SJSA1 (cell line): Measurements from ENCODE around the gene MPEG1. TPM values are rescaled to one million over a fixed set of nuclear protein-coding genes. Genes with fewer than 3 reads are reported as not detected.

ENCODE experiments used
- DNase-seq, 2 experiments: peaks; one replicate each; pipeline ENCODE4 v3.0.0-alpha.2; 2015 to 2020; ENCODE audit warnings: low spot score in 2 of 2, low read depth in 1 of 2
- H3K27ac ChIP-seq: fragments of 250-450 bp; sonication (Bioruptor Pico); 2 replicates; pipeline ENCODE4 v1.5.1; 2020; ENCODE audit warnings: mild to moderate bottlenecking, moderate library complexity
- H3K27me3 ChIP-seq: fragments of 250-450 bp; sonication (Bioruptor Pico); replicated peaks from 2 replicates; pipeline ENCODE4 v1.5.1; 2020; ENCODE audit warnings: mild to moderate bottlenecking, moderate library complexity
- H3K36me3 ChIP-seq: fragments of 250-450 bp; sonication (Bioruptor Pico); 2 replicates; pipeline ENCODE4 v1.5.1; 2020; ENCODE audit warnings: mild to moderate bottlenecking
- H3K4me1 ChIP-seq: fragments of 250-450 bp; sonication (Bioruptor Pico); replicated peaks from 2 replicates; pipeline ENCODE4 v1.6.1; 2021; ENCODE audit warnings: mild to moderate bottlenecking
- H3K4me3 ChIP-seq: fragments of 250-450 bp; sonication (Bioruptor Pico); 2 replicates; pipeline ENCODE4 v1.5.1; 2020; ENCODE audit warnings: mild to moderate bottlenecking
- H3K9me3 ChIP-seq: fragments of 250-450 bp; sonication (Bioruptor Pico); replicated peaks from 2 replicates; pipeline ENCODE4 v1.5.1; 2020; ENCODE audit warnings: mild to moderate bottlenecking
- total RNA-seq: library from RNA; depleted of rRNA; stranded (reverse); fragments of >200 nt; shearing (Covaris generic); gene quantifications from 2 replicates; pipeline ENCODE4 v1.2.3, GENCODE V29; 2014

The MPEG1 gene
- total RNA-seq, 1 experiment from 2014 or later = not detected

DNA sequence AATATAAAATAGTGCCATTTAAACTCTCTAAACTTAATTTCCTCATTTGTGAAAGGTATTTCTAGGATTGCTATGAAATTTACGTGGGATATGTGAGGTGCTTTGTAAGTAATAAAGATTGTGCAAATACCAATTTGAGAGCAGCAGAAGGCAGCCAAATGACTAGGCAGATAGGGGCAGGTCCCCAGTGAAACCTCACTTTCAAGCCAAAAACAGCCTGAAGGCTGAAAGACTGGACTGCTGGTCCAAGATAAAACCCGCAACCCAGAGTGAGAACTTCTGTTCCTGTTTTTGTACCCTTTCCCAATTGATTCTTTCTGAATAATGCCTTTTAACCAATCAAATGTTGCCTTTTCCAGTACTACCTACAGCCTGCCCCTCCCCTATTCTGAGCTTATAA lies 33.6 kb downstream of the MPEG1 start:
- no peak for DNase-seq
- no peaks in the 10 kb centered on the region for H3K9me3 ChIP-seq
- H3K4me3 ChIP-seq = no peak overlapping the region
- no peak overlapping the region for H3K27ac ChIP-seq
- H3K27me3 ChIP-seq = no peaks in the 10 kb centered on the region
- H3K4me1 ChIP-seq = peaks cover 19% of the 10 kb centered on the region
- peaks cover 45% of the 10 kb centered on the region for H3K36me3 ChIP-seq

DNA sequence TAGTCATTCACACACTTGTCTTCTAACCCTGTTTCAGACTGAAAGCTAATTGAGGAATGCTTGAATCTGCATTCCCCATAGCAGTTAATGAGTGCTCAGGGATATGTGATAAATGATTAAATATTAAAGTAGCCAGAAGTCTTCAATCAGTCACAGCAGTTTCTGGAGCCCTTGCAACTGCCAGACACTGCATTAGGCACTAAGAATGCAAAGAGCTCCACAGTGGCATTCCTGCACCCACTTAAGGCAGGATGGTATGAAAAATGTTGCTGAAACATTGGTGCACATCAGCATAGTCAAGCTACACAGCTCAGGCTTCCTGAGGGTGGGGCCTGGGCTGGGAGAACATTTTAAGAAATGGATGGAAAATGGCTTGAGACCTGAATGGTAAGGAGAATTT lies 34.3 kb downstream of the MPEG1 start:
- DNase-seq = no peak
- peaks cover 39% of the 10 kb centered on the region for H3K36me3 ChIP-seq
- peaks cover 26% of the 10 kb centered on the region for H3K4me1 ChIP-seq
- no peaks in the 10 kb centered on the region for H3K9me3 ChIP-seq
- H3K4me3 ChIP-seq = no peak overlapping the region
- H3K27me3 ChIP-seq = no peaks in the 10 kb centered on the region
- H3K27ac ChIP-seq = no peak overlapping the region

DNA sequence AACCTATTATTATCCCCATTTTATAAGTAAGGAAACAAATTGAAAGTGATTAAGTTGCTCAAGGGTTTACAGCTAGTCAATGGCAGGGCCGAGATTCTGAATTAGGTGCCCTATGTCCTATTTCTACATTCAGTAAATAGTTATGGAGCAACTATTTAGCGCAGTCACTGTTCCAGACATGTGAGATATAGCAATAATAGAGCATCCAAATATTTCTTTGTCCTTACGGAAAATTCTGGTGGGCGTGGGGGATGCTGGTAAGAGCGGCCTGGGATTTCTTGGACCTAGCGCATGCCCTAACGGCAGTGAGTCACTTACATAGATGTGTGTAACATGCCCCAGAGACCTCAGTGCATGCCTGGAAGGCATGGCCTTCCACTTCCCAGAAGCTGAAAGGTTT lies 36.4 kb downstream of the MPEG1 start:
- no peaks in the 10 kb centered on the region for H3K27me3 ChIP-seq
- no peak for DNase-seq
- peaks cover 39% of the 10 kb centered on the region for H3K4me1 ChIP-seq
- no peak overlapping the region for H3K4me3 ChIP-seq
- H3K27ac ChIP-seq = no peak overlapping the region
- peaks cover 19% of the 10 kb centered on the region for H3K36me3 ChIP-seq
- H3K9me3 ChIP-seq = no peaks in the 10 kb centered on the region

DNA sequence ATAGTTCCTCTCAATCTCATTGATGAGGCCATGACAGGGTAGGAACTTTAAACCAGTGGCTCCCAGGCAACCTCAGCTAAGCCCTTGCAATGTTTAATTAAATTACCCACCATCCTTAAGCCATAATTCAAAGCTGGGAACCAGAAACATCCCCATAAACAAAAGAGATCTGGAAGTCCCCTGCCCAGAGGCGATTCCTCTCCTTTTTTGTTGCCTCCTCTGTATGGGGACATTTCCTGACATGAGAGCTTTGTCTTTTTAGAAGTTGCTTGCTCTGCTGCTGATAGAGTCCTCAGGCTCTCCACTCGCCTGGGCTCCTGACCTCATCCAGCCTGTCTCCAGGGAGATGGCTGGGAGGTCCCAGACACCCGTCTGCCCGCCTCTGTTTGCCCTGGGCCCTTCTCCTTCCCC lies 37.6 kb downstream of the MPEG1 start:
- H3K4me3 ChIP-seq = no peak overlapping the region
- H3K27me3 ChIP-seq = no peaks in the 10 kb centered on the region
- no peaks in the 10 kb centered on the region for H3K9me3 ChIP-seq
- H3K4me1 ChIP-seq = peaks cover 41% of the 10 kb centered on the region
- peak overlapping the region; percentile 57 for H3K27ac ChIP-seq
- H3K36me3 ChIP-seq = peaks cover 17% of the 10 kb centered on the region
- DNase-seq = peak; percentile 72 to 73

DNA sequence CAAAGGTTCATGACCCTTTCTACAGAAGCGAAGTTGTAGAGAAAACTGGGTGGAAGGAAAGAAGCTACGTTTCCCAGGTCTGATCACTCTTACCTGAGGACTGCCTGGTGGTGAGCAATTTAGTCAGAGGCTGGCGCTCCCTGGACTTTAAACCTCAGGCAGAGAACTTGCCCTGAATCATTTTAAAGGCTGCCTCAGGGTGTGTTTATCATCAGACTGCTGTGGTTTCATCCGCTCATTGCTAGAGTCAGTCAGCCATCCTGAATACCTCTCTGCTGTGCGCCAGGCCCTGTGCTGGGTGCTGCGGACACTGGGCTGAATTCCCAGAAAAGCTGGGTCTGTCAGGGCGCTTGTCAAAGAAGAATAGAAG lies 38.1 kb downstream of the MPEG1 start:
- peaks cover 41% of the 10 kb centered on the region for H3K4me1 ChIP-seq
- no peaks in the 10 kb centered on the region for H3K9me3 ChIP-seq
- peak; percentile 58 to 63 for DNase-seq
- H3K27ac ChIP-seq = peak overlapping the region; percentile 57
- no peak overlapping the region for H3K4me3 ChIP-seq
- H3K36me3 ChIP-seq = peaks cover 17% of the 10 kb centered on the region
- H3K27me3 ChIP-seq = no peaks in the 10 kb centered on the region

DNA sequence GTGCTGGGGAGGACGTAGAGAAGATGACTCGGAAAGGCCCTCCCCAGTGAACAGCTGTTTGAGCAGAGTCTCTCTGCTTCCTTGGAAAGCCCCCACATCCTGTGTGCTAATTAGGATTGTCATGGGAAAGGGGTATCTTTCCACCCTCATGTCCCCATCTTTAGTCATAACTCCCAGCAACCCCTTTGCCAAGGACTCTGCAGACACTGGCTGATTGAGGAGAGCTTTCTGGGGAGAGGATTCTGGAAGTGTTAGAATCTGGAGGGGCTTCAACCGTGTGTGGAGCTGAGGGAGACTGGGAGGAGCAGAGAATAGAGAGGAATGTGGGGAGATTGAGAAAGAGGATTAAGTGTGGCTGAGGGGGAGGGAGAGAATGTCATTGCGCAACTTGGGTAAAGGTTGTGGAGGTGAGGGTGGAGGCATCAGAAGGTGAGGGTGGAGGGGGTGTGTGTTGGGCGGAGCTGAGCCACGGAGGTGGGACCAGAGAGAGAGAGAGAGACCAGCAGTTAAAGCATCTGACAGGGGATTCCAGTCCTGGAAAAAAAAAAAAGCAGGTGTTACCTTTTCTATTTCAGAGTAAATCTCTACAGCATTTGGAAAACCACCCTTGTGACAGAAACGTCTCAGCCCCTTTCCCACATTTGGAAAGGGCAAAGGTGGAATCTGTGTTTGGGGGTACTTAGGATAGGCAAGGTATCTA lies 38.6 kb downstream of the MPEG1 start:
- no peaks in the 10 kb centered on the region for H3K27me3 ChIP-seq
- H3K27ac ChIP-seq = peak overlapping the region; percentile 57; the same call in 1 of the 2 replicates
- H3K36me3 ChIP-seq = peaks cover 17% of the 10 kb centered on the region
- H3K4me1 ChIP-seq = peaks cover 41% of the 10 kb centered on the region
- H3K4me3 ChIP-seq = peak overlapping the region; percentile 70
- peak in 1 of 2 experiments; percentile 54 for DNase-seq
- H3K9me3 ChIP-seq = no peaks in the 10 kb centered on the region

DNA sequence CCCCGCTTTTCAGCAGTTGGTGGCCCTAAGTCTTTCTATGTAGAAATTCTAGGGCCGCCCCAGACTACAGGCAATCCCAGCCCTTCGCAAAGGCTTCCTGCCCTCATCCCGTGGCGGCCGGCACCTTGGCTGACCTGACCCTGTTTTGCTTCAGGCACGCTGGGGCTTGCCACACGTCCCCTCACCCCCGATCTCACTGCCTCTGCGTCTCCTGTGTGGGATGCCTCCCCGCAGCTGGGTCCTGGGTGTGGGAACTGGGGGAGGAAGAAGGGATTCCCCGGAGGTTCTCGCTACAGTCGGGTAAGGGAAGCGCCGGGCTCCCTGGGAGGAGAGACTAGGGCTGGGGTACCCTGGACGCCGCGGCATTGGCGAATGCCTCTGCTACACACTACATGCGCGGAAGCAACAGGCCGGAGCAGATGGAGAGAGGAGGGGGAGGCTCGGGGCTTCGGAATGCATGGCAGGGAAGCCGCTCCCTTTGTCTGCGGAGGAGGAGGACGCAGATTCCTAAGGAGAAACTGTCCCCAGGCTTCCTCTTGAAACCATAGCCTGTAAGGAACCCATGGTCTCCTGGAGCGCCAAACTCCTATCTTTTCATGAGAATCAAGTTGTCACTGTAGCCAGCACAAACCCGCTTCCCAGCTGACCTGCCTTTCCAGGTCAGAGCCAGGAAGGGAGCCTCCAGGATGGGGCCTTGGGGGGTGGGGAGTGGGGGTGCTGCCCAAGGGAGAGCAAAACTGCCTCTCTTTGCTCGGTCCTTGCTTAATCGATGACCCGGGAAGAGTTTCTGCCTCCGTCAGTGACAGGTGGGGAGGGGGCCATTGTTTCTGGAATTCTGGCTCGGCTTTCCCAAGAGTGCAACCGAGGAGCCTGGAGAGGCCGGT lies 39.4 kb downstream of the MPEG1 start:
- Histone ChIP-seq H3K4me3 (peak overlapping the region; percentile 70), H3K27me3 (no peaks in the 10 kb centered on the region), H3K27ac (peak overlapping the region; percentile 40; the same call in 1 of the 2 replicates), H3K4me1 (peaks cover 41% of the 10 kb centered on the region), H3K9me3 (no peaks in the 10 kb centered on the region), H3K36me3 (peaks cover 15% of the 10 kb centered on the region)
- DNase-seq = peak; percentile 57 to 58

DNA sequence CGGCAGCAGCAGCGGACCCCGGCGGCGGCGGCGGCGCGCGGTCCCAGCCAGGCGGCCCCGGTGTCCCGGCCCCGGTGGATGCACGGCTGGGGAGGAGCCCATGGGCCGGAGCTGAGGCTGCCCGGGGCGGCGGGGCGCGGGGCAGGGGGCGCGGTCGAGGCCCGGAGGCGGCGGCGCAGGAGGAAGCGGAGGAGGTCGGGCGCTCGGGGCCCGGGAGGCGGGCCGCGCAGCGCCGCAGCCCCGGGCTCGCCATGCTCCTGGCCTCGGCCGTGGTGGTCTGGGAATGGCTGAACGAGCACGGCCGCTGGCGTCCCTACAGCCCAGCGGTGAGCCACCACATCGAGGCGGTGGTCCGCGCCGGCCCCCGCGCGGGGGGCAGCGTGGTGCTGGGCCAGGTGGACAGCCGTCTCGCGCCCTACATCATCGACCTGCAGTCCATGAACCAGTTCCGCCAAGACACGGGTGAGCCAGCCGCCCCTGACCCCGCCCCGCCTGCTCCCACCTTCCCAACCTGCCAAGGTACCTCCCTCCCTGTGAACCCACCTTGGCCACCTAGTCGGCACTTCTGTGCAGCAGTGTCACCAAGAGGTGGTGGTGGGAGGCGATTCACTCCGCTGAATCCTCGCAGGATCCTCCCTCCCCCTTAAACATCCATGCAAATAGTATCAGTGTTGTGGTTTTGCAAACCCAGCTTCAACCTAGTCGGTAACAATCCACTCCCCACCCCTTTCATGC lies 40.2 kb downstream of the MPEG1 start:
- peak in 1 of 2 experiments; percentile 25 for DNase-seq
- no peaks in the 10 kb centered on the region for H3K27me3 ChIP-seq
- no peak overlapping the region for H3K27ac ChIP-seq
- peaks cover 10% of the 10 kb centered on the region for H3K36me3 ChIP-seq
- H3K4me3 ChIP-seq = peak overlapping the region; percentile 70
- H3K4me1 ChIP-seq = peaks cover 41% of the 10 kb centered on the region
- H3K9me3 ChIP-seq = no peaks in the 10 kb centered on the region

DNA sequence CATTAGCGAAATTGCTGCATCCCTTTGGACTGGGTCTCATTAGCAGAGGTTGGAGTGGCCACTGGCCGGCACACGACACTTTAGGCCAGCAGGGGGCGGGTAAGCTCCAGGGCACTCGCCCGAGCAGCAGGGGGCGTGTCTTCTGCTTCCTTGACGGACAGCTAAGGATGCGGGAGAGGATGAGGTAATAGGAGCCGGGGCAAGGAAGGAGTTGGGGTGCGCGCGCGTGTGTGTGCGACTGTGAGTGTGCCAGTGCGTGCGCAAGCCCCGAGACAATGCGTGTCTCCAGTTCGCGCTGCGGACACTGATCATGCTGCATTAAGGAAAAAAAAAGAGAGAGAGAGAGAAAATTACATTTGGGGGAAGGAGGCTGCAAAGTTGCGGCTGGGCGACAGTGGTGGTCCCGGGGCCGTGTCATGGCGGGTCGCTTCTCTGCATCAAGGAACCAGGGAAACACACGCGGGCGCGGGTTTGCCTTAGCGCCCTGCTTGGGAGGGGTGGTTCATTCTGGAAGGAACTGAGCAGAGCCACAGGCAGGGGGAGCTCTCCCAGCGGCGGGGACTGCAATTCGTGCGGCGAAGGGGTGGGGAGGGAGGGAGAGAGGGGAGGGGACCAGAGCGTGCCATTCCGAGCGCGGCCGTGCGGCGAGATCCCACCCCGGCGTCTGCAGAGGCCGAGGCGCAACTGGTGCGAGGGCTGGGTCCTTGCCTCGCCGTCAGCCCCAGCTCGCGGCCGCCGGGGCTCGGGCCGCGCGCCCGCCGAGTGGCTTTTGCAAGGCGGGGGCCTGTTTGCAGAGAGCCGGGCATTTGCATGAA lies 41.0 kb downstream of the MPEG1 start, which contains the start of gene DTX4:
DTX4 (plus strand) TSS at position 625 of the 815 bp plus-strand sequence. CDS start 464 bp downstream, outside the sequence.
- Histone ChIP-seq H3K4me3 (peak within 1 kb of the TSS; percentile 70), H3K27me3 (no peaks in the 10 kb centered on the region), H3K9me3 (no peaks in the 10 kb centered on the region), H3K36me3 (peaks cover 3% of the 10 kb centered on the region), H3K4me1 (peaks cover 41% of the 10 kb centered on the region), H3K27ac (peak within 1 kb of the TSS; percentile 49)
- peak; percentile 87 to 95 for DNase-seq

DNA sequence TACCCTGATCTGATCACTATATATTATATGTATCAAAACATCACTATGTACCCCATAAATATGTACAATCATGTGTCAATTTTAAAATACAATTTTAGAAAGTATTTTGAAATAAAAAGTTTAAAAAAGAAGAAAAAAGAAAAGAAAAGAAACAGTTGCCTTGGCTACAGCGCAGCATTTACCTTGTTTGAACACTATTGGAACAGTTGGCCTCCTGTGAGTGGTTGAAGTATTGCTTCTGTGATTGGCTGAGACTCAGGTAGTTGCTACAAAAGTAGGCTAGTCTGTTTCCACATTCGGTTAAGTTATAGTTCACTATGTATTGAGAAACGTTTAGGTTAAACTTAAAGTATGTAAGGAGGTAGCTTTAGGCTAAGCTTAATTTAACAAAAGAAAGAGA lies 48.7 kb downstream of the MPEG1 start:
- no peak overlapping the region for H3K27ac ChIP-seq
- H3K4me1 ChIP-seq = no peaks in the 10 kb centered on the region
- H3K9me3 ChIP-seq = no peaks in the 10 kb centered on the region
- H3K36me3 ChIP-seq = no peaks in the 10 kb centered on the region
- DNase-seq = no peak
- no peak overlapping the region for H3K4me3 ChIP-seq
- H3K27me3 ChIP-seq = no peaks in the 10 kb centered on the region
